ENCODE data around the gene KCNG2.

The KCNG2 gene

DNA sequence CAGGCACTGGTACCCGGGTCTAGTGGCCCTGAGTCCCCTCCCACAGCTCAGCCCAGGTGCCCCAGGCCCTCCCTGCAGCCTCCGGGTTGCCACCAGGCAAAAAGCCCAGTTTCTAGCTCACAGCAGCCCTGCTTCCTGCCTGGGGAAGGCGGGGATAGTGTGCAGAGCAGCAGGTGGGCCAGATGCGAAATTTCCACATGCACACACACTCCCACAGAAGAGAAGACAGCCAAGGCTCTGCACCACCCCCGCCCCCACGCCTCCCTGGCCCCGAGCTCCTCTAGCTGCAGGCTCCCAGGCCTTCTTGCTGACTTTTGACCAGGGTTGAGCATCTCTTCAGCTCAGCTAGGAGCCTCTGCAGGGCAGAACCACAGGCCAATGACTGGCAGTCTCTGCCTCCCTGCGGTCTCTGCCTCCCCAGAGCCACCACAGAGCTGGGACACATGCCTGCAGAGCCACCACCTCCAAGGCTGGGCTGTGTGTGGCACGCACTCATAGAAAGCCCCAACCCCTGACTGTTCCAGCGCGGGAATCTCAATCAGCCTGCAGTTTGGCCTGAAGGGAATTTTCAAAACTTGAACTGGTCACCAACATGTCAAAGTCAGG is 146.5 kb downstream of the KCNG2 start:
- DNase-seq: peak; percentile 20

DNA sequence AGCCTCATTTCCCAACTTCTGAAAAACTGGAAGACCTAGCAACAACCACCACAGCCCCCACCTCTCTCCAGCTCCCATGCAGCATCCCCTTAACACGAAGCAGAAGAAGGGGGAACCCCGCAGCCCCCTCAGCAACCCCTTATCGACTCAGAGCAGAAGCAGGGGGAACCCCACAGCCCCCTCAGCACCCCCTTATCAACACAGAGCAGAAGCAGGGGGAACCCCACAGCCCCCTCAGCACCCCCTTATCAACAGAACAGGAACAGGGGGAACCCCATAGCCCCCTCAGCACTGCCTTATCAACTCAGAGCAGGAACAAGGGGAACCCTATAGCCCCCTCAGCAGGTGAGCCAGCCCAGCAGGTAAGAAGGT is 147.0 kb downstream of the KCNG2 start:
- DNase-seq: no peak

DNA sequence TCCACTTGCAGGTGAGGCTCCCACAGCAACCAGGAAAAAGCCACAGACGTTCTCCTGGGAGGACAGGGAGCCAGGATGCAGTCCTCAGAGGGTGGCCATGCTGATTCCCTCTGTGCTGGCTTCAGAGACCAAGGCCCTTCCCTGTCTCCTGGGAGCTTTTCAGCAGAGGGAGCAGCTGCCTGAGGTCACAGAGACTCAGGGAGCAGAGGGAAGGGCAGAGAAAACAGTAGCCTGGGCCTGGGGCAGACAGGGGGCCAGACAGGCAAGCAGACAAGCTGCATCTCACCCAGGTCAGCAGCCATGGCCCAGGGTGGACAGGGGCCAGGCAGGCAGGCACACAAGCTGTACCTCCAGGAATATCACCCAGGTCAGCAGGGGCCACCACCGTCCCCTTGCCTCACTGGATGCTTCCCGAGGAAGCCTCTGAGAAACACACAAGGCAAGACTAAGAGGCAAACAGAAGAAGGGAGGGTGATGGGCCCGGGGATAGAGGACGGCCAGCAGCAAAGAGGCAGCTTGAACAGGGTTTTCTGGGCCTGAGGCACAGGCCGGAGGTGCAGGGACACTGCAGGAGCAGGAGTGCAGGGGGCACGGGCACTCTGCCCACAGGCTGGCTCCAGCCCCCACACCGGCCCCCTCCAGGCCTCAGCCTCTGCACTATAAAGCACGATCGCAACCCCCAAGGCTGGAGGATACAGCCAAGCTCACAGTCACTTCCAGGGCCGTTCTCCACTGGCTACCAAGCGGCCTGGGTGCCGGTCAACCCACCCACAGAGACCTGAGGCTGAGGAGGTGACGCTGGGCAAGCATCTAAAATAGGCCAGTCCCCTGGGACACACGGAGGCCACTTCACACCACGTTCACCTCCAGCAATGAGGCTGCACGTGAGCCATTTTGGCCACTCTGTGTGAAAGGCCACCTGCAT is 147.6 kb downstream of the KCNG2 start:
- DNase-seq: no peak

DNA sequence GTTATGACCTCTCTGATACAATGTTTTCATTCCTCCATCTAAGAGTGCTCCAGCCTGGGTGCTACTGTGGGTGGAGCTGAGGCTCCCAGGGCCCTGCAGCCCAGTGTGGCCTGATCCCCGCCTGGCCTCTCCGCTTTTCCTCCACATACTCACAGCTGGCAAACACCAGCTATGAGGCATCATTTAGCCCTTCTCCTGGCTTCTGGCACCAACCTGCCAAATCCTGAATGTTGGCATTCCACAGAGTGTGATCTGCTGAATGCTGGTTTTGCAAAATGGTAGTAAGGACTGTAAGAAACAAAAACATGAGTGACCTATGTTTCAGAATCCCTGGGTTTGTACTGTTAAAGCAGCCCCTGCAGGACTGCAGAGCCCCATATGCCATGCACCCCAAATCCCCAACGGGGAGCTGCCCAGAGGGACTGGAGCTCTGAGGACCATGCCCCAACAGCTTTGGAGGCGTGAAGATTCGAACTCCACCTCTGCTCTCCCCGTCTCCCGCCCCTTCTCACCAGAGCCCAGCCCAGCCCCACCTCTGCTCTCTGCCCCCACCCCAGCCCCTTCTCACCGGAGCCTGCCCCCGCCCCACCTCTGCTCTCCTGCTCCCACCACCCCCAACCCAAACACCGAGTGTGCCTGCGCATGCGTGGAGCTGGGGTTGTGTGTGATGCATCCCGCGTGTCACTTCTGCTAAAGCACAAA is 149.5 kb downstream of the KCNG2 start:
- DNase-seq: no peak

DNA sequence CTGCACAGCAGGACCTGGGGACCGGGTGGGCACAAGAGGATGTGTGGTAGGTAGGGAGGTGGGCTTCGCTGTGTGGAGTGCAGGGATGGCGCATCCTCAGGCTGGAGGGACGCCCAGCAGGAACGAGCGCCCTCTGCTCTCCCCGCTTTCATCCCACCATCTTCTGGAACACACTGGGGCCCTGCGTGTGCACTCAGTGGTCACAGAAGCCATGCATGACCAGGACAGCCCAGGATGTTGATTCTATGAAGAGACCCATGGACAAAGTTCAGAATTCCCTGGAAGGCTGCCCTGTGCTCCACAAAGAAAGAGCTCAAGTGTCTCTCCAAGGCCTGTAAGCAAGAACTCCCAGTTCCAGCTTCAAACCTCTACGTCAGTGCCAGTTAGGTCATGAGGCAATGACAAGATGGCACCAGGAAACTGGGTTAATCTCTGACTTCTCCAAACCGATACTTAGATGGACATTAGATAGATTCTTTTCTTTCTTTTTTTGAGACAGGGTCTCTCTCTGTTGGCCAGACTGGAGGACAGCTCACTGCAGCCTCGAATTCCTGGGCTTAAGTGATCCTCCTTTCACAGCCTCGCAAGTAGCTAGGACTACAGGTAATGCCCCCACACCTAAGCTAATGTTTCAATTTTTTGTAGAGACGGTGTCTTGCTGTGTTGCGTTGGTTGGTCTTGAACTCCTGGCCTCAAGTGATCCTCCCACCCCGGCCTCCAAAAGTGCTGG is 150.3 kb downstream of the KCNG2 start:
- no peak for DNase-seq

DNA sequence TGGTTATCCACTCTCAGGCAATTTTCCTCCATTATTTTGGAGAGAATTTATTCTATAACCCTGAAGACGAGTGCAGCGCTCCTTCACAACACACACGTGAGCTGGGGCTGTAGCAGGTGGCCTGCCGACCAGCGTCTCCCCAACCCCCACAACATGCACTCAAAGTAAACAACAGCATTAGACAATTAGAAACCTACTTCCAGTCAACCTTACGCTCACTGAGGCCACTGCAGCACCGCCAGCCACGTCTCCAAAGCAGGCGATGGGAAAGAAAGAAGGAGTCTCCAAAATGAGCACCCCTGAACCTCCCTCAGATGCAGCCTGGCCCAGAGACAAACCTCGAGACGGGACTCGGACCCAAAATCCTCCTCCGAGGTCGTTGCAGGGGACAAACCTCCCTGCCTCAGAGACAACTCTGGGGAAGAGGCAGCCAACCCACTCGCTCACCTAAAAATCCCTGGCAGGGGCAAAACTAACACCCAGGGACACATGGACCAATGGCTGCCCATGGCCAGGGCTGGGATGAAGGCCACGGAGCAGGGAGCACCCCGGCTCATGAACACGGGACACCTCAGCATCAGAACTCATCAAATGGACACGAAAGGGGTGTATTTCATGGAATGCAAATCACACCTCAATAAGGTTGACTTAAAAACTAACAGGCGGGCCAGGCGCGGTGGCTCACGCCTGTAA is 151.1 kb downstream of the KCNG2 start:
- DNase-seq: no peak
